LNCaP clone FGC (cell line): ENCODE results near the gene CUL4B.
"Not testable (repeated sequence)": the region's sequence is repeated elsewhere in the genome, so short reads cannot be mapped to it uniquely, and the experiment has no call there.

ENCODE experiments used
- DNase-seq: peaks from one replicate; pipeline ENCODE4 v3.0.0-alpha.2; 2011; ENCODE audit warnings: low read depth
- H3K4me3 ChIP-seq: 2 replicates; pipeline ENCODE4 v1.5.1; 2011; ENCODE audit warnings: mild to moderate bottlenecking, low read depth, low read length, control low read depth
- TF ChIP-seq, protein P1 (sequence below): IDR thresholded peaks from 2 replicates; pipeline ENCODE4 v1.5.1; 2012; ENCODE audit warnings: mild to moderate bottlenecking; ENCODE audit not compliant: control insufficient read depth, insufficient read depth; ENCODE audit errors: extremely low read depth

Gene CUL4B

DNA sequence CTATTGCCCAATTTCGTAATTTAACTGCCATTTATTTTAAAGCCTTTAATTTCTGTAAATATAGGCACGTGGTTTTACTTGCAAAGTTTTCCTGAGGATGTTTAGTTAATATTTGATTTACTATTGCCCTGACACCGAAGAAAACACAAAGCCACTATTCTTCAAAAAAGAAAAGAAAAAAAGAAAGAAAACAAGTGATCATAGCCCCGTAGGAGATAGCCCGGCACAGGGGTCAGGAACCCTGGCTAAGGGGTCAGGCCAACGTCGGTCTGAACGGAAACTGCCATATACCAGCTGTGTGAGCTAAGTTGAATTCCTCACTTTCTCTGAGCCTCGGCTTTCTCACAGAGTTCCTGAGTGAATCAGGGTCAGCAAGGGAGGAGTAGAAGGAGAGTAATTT lies 74.0 kb downstream of the CUL4B start:
- no peak for DNase-seq
- no peak overlapping the region for H3K4me3 ChIP-seq
- TF ChIP-seq, protein P1, sequence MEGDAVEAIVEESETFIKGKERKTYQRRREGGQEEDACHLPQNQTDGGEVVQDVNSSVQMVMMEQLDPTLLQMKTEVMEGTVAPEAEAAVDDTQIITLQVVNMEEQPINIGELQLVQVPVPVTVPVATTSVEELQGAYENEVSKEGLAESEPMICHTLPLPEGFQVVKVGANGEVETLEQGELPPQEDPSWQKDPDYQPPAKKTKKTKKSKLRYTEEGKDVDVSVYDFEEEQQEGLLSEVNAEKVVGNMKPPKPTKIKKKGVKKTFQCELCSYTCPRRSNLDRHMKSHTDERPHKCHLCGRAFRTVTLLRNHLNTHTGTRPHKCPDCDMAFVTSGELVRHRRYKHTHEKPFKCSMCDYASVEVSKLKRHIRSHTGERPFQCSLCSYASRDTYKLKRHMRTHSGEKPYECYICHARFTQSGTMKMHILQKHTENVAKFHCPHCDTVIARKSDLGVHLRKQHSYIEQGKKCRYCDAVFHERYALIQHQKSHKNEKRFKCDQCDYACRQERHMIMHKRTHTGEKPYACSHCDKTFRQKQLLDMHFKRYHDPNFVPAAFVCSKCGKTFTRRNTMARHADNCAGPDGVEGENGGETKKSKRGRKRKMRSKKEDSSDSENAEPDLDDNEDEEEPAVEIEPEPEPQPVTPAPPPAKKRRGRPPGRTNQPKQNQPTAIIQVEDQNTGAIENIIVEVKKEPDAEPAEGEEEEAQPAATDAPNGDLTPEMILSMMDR = no peak

DNA sequence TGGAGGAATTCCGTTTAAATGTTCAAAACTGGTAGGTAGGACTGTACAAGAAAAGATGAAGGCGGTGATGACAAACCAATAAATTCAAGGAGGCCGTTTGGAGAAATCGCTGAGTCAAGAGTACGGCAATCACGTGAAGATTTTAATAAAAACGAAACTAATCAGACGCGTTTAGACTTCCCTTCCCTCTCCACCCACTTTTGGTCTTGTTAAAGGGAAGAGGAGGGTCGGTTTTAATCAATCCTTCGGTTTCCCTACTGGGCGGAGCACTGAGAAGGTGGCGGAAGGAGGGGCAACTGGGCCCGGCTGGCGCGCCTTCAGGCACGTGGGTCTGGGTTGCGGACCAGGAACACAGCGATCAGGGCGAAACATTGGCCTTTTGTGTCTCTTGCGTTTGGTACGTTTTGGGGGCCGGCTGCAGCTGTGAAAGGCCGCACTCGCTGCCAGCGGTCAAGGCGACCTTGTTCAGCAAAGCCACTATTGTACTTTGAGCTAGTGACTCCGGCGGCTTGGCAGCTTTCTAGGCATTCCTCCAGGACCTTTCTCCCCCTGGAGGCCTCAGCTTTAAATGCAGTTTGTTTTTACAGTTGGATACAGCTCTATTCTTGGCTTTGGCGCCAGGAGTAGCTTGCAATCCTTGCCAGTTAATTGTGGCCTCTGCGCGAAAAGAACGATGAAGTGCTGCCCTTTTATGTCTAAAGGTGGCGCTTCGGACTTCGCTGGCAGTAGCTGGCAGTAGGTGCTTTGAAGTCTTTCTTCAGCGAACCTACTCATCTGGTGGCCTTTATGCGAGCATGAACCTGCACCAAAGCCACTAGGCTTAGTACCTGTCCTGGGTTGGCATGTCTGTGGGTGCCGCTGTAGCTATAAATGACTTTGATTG lies 74.9 kb downstream of the CUL4B start:
- DNase-seq = peak; percentile 87
- peak overlapping the region; percentile 48 for H3K4me3 ChIP-seq
- TF ChIP-seq, protein P1 = peak; percentile 47

DNA sequence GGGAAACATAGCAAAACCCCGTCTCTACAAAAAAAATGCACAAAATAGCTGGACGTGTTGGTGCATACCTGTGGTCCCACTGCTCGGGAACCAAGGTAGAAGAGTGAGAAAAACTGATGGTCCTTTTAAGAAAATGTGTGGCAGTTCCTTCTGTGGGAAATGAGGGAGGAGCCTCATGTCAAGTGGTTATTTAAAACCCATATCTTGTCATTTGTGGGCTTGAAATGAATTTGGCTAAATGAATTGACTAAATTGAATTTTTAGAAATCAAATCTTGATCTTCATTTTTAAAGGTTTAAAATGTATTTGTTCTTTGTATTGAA lies 75.5 kb downstream of the CUL4B start:
- TF ChIP-seq, protein P1 = no peak
- H3K4me3 ChIP-seq = peak overlapping the region; percentile 48
- DNase-seq = no peak

DNA sequence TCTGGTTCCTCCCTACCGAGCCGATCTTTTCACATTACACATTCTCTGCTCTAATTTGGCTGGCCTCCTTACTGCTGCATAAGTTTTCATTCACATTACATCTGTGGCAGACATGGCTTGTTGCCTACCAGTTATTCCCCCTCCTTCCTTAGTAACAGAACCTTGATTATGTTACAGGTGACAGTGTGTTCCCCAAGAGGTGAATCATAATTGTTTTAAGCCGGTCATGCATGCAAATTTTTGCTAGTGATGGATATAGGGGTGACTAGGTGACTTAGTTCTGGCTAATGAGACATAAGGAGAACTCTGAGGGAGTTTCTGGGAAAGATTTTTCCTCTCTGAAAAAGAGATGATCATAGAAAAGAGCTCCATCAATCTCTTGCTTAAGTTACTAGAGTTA lies 83.3 kb downstream of the CUL4B start:
- DNase-seq = no peak
- H3K4me3 ChIP-seq = no peak overlapping the region
- TF ChIP-seq, protein P1 = no peak

DNA sequence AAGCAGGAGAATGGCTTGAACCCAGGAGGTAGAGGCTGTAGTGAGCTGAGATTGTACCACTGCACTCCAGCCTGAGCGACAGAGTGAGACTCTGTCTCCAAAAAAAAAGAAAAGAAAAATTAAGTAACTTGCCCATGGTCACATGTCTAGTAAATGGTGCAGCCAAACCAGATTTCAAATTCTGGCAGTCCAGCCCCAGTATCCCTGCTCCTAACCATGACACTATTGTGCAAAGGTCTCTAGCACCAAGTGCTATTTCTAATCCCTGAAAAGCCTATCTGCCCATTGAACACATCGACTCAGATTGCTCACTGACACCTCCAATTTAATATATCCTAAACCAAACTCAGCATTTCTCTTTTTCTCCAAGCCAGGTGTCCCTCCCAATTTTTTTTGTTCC lies 84.0 kb downstream of the CUL4B start:
- H3K4me3 ChIP-seq = no peak overlapping the region
- no peak for DNase-seq
- TF ChIP-seq, protein P1 = no peak

DNA sequence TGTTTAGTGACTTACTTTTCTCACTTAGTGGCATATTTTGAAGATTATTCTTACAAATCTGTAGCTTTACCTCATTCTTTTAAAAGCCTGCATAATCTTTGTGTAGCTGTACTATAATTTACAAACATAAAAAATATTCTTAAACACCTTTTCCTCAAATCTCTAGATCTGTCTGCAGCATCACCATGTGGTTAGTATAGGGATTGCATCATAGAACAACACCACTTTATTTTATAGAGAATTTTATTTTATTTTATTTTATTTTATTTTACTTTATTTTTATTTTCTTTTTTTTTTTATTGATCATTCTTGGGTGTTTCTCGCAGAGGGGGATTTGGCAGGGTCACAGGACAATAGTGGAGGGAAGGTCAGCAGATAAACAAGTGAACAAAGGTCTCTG lies 85.3 kb downstream of the CUL4B start:
- H3K4me3 ChIP-seq, DNase-seq: not testable (repeated sequence)
- TF ChIP-seq, protein P1 = peak; percentile 43
